SK-N-SH treated with all-trans-retinoic acid at 6 μM for 48 hours (cell line): Measurements from ENCODE around the gene HERC4.

Source experiments
- ATAC-seq: fragments of 200-7000 bp; cut with Tn5 transposase; 3 replicates; pipeline ENCODE4 v1.9.1; 2020; ENCODE audit warnings: mild to moderate bottlenecking, moderate library complexity
- ARNTL ChIP-seq: fragments of 450-650 bp; formaldehyde crosslinking; IDR thresholded peaks from 2 replicates; pipeline ENCODE4 v1.5.0; 2020; ENCODE audit warnings: low read depth, mild to moderate bottlenecking, moderate library complexity, borderline replicate concordance
- BACH2 ChIP-seq: fragments of 250-450 bp; sonication (Bioruptor Pico); IDR thresholded peaks from 2 replicates; pipeline ENCODE4 v1.9.0; 2021; ENCODE audit warnings: mild to moderate bottlenecking, borderline replicate concordance
- CREB5 ChIP-seq: fragments of 250-450 bp; sonication (Bioruptor Pico); IDR thresholded peaks from 2 replicates; pipeline ENCODE4 v1.5.1; 2020; ENCODE audit warnings: low read depth, mild to moderate bottlenecking, moderate library complexity
- CSDC2 ChIP-seq: fragments of 250-450 bp; sonication (Bioruptor Pico); IDR thresholded peaks from 2 replicates; pipeline ENCODE4 v1.5.0; 2020; ENCODE audit warnings: mild to moderate bottlenecking, moderate library complexity
- ESRRG ChIP-seq: fragments of 250-450 bp; sonication (Bioruptor Pico); IDR thresholded peaks from 2 replicates; pipeline ENCODE4 v1.6.1; 2021; ENCODE audit warnings: mild to moderate bottlenecking
- GLIS3 ChIP-seq: fragments of 250-450 bp; sonication (Bioruptor Pico); IDR thresholded peaks from 2 replicates; pipeline ENCODE4 v1.5.0; 2020; ENCODE audit warnings: mild to moderate bottlenecking, moderate library complexity
- ISL1 ChIP-seq: fragments of 250-450 bp; sonication (Bioruptor Pico); IDR thresholded peaks from 2 replicates; pipeline ENCODE4 v2.1.2; 2022; ENCODE audit warnings: mild to moderate bottlenecking, moderate library complexity
- OSR1 ChIP-seq: fragments of 250-450 bp; sonication (Bioruptor Pico); IDR thresholded peaks from 2 replicates; pipeline ENCODE4 v1.8.0; 2022; ENCODE audit warnings: moderate library complexity, mild to moderate bottlenecking, inconsistent platforms
- PATZ1 ChIP-seq: fragments of 250-450 bp; sonication (Bioruptor Pico); IDR thresholded peaks from 2 replicates; pipeline ENCODE4 v1.8.0; 2020; ENCODE audit warnings: mild to moderate bottlenecking, moderate library complexity, borderline replicate concordance
- POU6F1 ChIP-seq: fragments of 250-450 bp; sonication (Bioruptor Pico); IDR thresholded peaks from 2 replicates; pipeline ENCODE4 v1.8.0; 2021; ENCODE audit warnings: low read depth, mild to moderate bottlenecking, moderate library complexity, borderline replicate concordance
- PPARA ChIP-seq: fragments of 250-450 bp; sonication (Bioruptor Pico); IDR thresholded peaks from 2 replicates; pipeline ENCODE4 v1.5.0; 2020; ENCODE audit warnings: mild to moderate bottlenecking, borderline replicate concordance
- SNAI2 ChIP-seq: fragments of 250-450 bp; sonication (Bioruptor Pico); IDR thresholded peaks from 2 replicates; pipeline ENCODE4 v1.5.0; 2020; ENCODE audit warnings: mild to moderate bottlenecking, moderate library complexity
- TCF4 ChIP-seq: fragments of 250-450 bp; sonication (Bioruptor Pico); IDR thresholded peaks from 2 replicates; pipeline ENCODE4 v1.8.0; 2021; ENCODE audit warnings: mild to moderate bottlenecking, moderate library complexity, borderline replicate concordance
- TOX ChIP-seq: fragments of 250-450 bp; sonication (Bioruptor Pico); IDR thresholded peaks from 2 replicates; pipeline ENCODE4 v1.8.0; 2021; ENCODE audit warnings: mild to moderate bottlenecking, moderate library complexity, borderline replicate concordance
- ZC3H10 ChIP-seq: fragments of 250-450 bp; sonication (Bioruptor Pico); IDR thresholded peaks from 2 replicates; pipeline ENCODE4 v1.5.1; 2021; ENCODE audit warnings: mild to moderate bottlenecking, moderate library complexity
- ZFP30 ChIP-seq: fragments of 450-650 bp; formaldehyde crosslinking; IDR thresholded peaks from 2 replicates; pipeline ENCODE4 v1.5.0; 2022; ENCODE audit warnings: mild to moderate bottlenecking, moderate library complexity
- ZNF565 ChIP-seq: fragments of 450-650 bp; formaldehyde crosslinking; conservative IDR thresholded peaks from 2 replicates; pipeline ENCODE4 v1.5.0; 2020; ENCODE audit warnings: low read depth, mild to moderate bottlenecking, moderate library complexity
- ZNF70 ChIP-seq: fragments of 450-650 bp; formaldehyde crosslinking; IDR thresholded peaks from 2 replicates; pipeline ENCODE4 v1.5.0; 2020; ENCODE audit warnings: mild to moderate bottlenecking, moderate library complexity
- ZNF8 ChIP-seq: fragments of 450-650 bp; formaldehyde crosslinking; IDR thresholded peaks from 2 replicates; pipeline ENCODE4 v1.5.0; 2020; ENCODE audit warnings: mild to moderate bottlenecking, moderate library complexity

HERC4 gene

GRCh38 chr10:68047122-68047521, 28.0 kb downstream of the HERC4 start:
- ATAC-seq: no peak
- TF ChIP-seq CSDC2 (no peak), POU6F1 (CRISPR knock-in tag) (no peak)

- TF ChIP-seq ZNF565 (CRISPR knock-in tag): no peak
- no peak for ATAC-seq
These were observed 28.4 kb downstream of the HERC4 start for GRCh38 chr10:68046642-68047041.

GRCh38 chr10:68043030-68043429, 32.1 kb downstream of the HERC4 start:
- ATAC-seq: no peak; the same call in 2 of the 3 replicates
- TF ChIP-seq ZNF70 (CRISPR knock-in tag): no peak
- TF ChIP-seq ZC3H10 (CRISPR knock-in tag): no peak
- no peak for TF ChIP-seq TCF4 (CRISPR knock-in tag)
- TF ChIP-seq OSR1 (CRISPR knock-in tag): no peak
- TF ChIP-seq, all 23 proteins: peak for 0

GRCh38 chr10:68032113-68032512, 43.0 kb downstream of the HERC4 start:
- no peak for TF ChIP-seq TCF4 (CRISPR knock-in tag)
- TF ChIP-seq POU6F1 (CRISPR knock-in tag): no peak
- no peak for TF ChIP-seq ARNTL (CRISPR knock-in tag)
- TF ChIP-seq PATZ1 (CRISPR knock-in tag): no peak
- TF ChIP-seq CSDC2: no peak
- TF ChIP-seq SNAI2: no peak
- no peak for ATAC-seq

- no peak for TF ChIP-seq BACH2 (CRISPR knock-in tag)
- TF ChIP-seq CREB5: no peak
- no peak for TF ChIP-seq ARNTL (CRISPR knock-in tag)
- TF ChIP-seq TOX (CRISPR knock-in tag): no peak
- TF ChIP-seq PPARA (CRISPR knock-in tag): no peak
- TF ChIP-seq CSDC2: no peak
- no peak for TF ChIP-seq TCF4 (CRISPR knock-in tag)
- no peak for TF ChIP-seq SNAI2
- TF ChIP-seq ZNF8 (CRISPR knock-in tag): no peak
- no peak for TF ChIP-seq ISL1
- TF ChIP-seq ZNF565 (CRISPR knock-in tag): no peak
- TF ChIP-seq GLIS3 (CRISPR knock-in tag): no peak
- no peak for TF ChIP-seq OSR1 (CRISPR knock-in tag)
- TF ChIP-seq ZC3H10 (CRISPR knock-in tag): no peak
- no peak for TF ChIP-seq PATZ1 (CRISPR knock-in tag)
- TF ChIP-seq ZFP30 (CRISPR knock-in tag): no peak
- TF ChIP-seq ESRRG: no peak
- no peak for TF ChIP-seq POU6F1 (CRISPR knock-in tag)
- no peak for ATAC-seq
These were observed 47.7 kb downstream of the HERC4 start for GRCh38 chr10:68027429-68027828.
